ENCODE results near the gene FKBP1A.

DNA sequence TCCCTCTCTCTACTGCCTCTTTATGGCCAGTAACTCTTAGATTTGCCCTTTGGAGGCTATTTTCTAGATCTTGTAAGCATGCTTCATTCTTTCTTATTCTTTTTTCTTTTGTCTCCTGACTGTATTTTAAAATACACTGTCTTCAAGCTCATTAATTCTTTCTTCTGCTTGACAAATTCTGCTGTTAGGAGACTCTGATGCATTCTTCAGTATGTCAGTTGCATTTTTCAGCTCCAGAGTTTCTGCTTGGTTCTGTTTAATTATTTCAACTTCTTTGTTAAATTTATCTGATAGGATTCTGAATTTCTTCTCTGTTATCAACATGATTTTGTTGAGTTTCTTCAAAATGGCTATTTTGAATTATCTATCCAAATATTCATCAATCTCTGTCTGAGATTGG is 38.9 kb downstream of the FKBP1A start:
- no peak for TF ChIP-seq POLR2A (IDR thresholded peaks at IDR 0.05; ENCODE audit: low read length)
- TF ChIP-seq GATA1 (IDR thresholded peaks at IDR 0.05; ENCODE audit: low read depth, low read length), result no peak
